H1 (cell line): ENCODE results near the gene MMP24. TPM values are rescaled to one million over a fixed set of nuclear protein-coding genes. Genes with fewer than 3 reads are reported as not detected.

Experiments used
- CTCF ChIA-PET: fragments of 300-600 bp; sonication (Branson Sonifier 250); formaldehyde crosslinking; loops from one replicate; lab custom pipeline; 2021; ENCODE audit not compliant: partially characterized antibody; lab: Charles Lee
- POLR2A ChIA-PET: fragments of 300-600 bp; sonication (Branson Sonifier 250); formaldehyde crosslinking; loops from one replicate; lab custom pipeline; 2021; ENCODE audit warnings: inconsistent platforms; ENCODE audit not compliant: partially characterized antibody; lab: Charles Lee
- DNase-seq, 2 experiments: peaks; one replicate each; pipeline versions ENCODE4 v3.0.0 to v3.0.0-alpha.2; 2010 to 2022; ENCODE audit warnings: low spot score in 2 of 2, low read depth in 1 of 2, mixed read lengths in 1 of 2
- FAIRE-seq: peaks from 2 replicates; lab custom pipeline; 2011; peaks lifted over from hg19 to GRCh38; lab: Jason Lieb, UNC
- H2AFZ ChIP-seq: 2 replicates; pipeline ENCODE4 v1.8.1; 2012; ENCODE audit warnings: low read length, inconsistent platforms
- H2AK5ac ChIP-seq: 2 replicates; pipeline ENCODE4 v1.6.1; 2013; ENCODE audit warnings: low read depth, low read length
- H2BK120ac ChIP-seq: replicated peaks from 2 replicates; pipeline ENCODE3; 2013; ENCODE audit warnings: low read depth, low read length, inconsistent platforms
- H2BK12ac ChIP-seq: 2 replicates; pipeline ENCODE4 v1.6.1; 2013; ENCODE audit warnings: low read depth, low read length
- H2BK15ac ChIP-seq: 2 replicates; pipeline ENCODE4 v1.6.1; 2013; ENCODE audit warnings: low read length
- H2BK20ac ChIP-seq: 2 replicates; pipeline ENCODE4 v1.6.1; 2013; ENCODE audit warnings: low read length
- H2BK5ac ChIP-seq: 2 replicates; pipeline ENCODE4 v1.6.1; 2013; ENCODE audit warnings: low read depth, low read length
- H3K14ac ChIP-seq: 2 replicates; pipeline ENCODE4 v1.6.1; 2013; ENCODE audit warnings: inconsistent platforms; ENCODE audit not compliant: insufficient read length
- H3K18ac ChIP-seq: 2 replicates; pipeline ENCODE4 v1.6.1; 2013; ENCODE audit warnings: low read length; ENCODE audit errors: extremely low read depth
- H3K23ac ChIP-seq: 2 replicates; pipeline ENCODE4 v1.6.1; 2013; ENCODE audit warnings: inconsistent platforms; ENCODE audit not compliant: insufficient read length
- H3K23me2 ChIP-seq: 2 replicates; pipeline ENCODE4 v1.6.1; 2013; ENCODE audit warnings: low read depth, low read length
- H3K27ac ChIP-seq: 2 replicates; pipeline ENCODE4 v1.6.1; 2011; ENCODE audit warnings: low read depth, low read length, inconsistent platforms
- H3K27me3 ChIP-seq, 4 experiments: replicated peaks in 1 of 4; 1 replicate in 1 of 4; 2 replicates in 3 of 4; pipeline versions ENCODE4 v1.6.1 to v1.8.1; 2011 to 2013; ENCODE audit warnings: low read length in 3 of 4, mild to moderate bottlenecking in 3 of 4, inconsistent platforms in 2 of 4, mixed read lengths in 2 of 4, moderate library complexity in 1 of 4; ENCODE audit not compliant: control insufficient read depth in 3 of 4, insufficient read depth in 3 of 4; ENCODE audit errors: extremely low read depth in 1 of 4
- H3K36me3 ChIP-seq, 4 experiments: 2 replicates each; pipeline versions ENCODE4 v1.6.1 to v1.8.1; 2011 to 2013; ENCODE audit warnings: mild to moderate bottlenecking in 4 of 4, low read length in 3 of 4, moderate library complexity in 2 of 4, control low read depth in 1 of 4, inconsistent platforms in 1 of 4; ENCODE audit not compliant: insufficient read depth in 4 of 4, control insufficient read depth in 2 of 4
- H3K4ac ChIP-seq: replicated peaks from 2 replicates; pipeline ENCODE3; 2013; ENCODE audit warnings: low read length, low read depth, mixed read lengths, inconsistent platforms; ENCODE audit not compliant: insufficient read length
- H3K4me1 ChIP-seq, 4 experiments: replicated peaks in 1 of 4; 1 replicate in 1 of 4; 2 replicates in 3 of 4; pipeline versions ENCODE4 v1.6.1 to v1.8.1; 2011 to 2013; ENCODE audit warnings: low read length in 3 of 4, inconsistent platforms in 2 of 4, mixed read lengths in 1 of 4; ENCODE audit not compliant: insufficient read depth in 4 of 4, control insufficient read depth in 3 of 4
- H3K4me2 ChIP-seq, 2 experiments: 2 replicates each; pipeline versions ENCODE4 v1.6.1 to v1.8.1; 2011 to 2013; ENCODE audit warnings: low read depth in 2 of 2, low read length in 2 of 2, control low read depth in 1 of 2, inconsistent platforms in 1 of 2, mild to moderate bottlenecking in 1 of 2; ENCODE audit not compliant: insufficient read depth in 1 of 2
- H3K4me3 ChIP-seq, 4 experiments: fragments of 200-600, 300-600 bp in 1 of 4; sonication (generic), shearing (Covaris generic), sonication (Bioruptor Twin) in 1 of 4; 2 replicates each; pipeline versions ENCODE4 v1.5.1 to v1.8.1; 2011 to 2016; ENCODE audit warnings: low read length in 4 of 4, low read depth in 3 of 4, control low read depth in 2 of 4, inconsistent platforms in 2 of 4, mild to moderate bottlenecking in 2 of 4, mixed read lengths in 1 of 4, moderate library complexity in 1 of 4; ENCODE audit not compliant: insufficient read depth in 2 of 4; ENCODE audit errors: extremely low read depth in 1 of 4
- H3K56ac ChIP-seq: replicated peaks from 2 replicates; pipeline ENCODE3; 2013; ENCODE audit warnings: low read depth, mild to moderate bottlenecking, mixed read lengths, low read length, inconsistent platforms; ENCODE audit not compliant: insufficient read length
- H3K79me1 ChIP-seq: 2 replicates; pipeline ENCODE4 v1.6.1; 2013; ENCODE audit warnings: low read depth, low read length, control low read depth
- H3K79me2 ChIP-seq, 2 experiments: 2 replicates each; pipeline versions ENCODE4 v1.6.1 to v1.8.1; 2012 to 2013; ENCODE audit warnings: low read length in 2 of 2, mild to moderate bottlenecking in 2 of 2, inconsistent platforms in 1 of 2; ENCODE audit not compliant: insufficient read depth in 2 of 2, control insufficient read depth in 1 of 2
- H3K9ac ChIP-seq, 4 experiments: replicated peaks in 1 of 4; 1 replicate in 1 of 4; 2 replicates in 3 of 4; pipeline versions ENCODE4 v1.6.1 to v1.8.1; 2011 to 2013; ENCODE audit warnings: low read depth in 3 of 4, low read length in 3 of 4, control low read depth in 2 of 4, mild to moderate bottlenecking in 2 of 4, moderate library complexity in 2 of 4, inconsistent platforms in 1 of 4; ENCODE audit errors: extremely low read depth in 1 of 4
- H3K9me3 ChIP-seq, 2 experiments: 2 replicates each; pipeline versions ENCODE4 v1.6.1 to v1.8.1; 2012 to 2013; ENCODE audit warnings: mild to moderate bottlenecking in 2 of 2, moderate library complexity in 2 of 2, control low read depth in 1 of 2, inconsistent platforms in 1 of 2, low read depth in 1 of 2, low read length in 1 of 2, mixed read lengths in 1 of 2; ENCODE audit not compliant: insufficient read depth in 2 of 2
- H4K20me1 ChIP-seq, 2 experiments: replicated peaks in 1 of 2; 2 replicates each; pipeline versions ENCODE3 to v1.8.1; 2011 to 2013; ENCODE audit warnings: inconsistent platforms in 2 of 2, low read length in 2 of 2, mild to moderate bottlenecking in 1 of 2; ENCODE audit not compliant: insufficient read depth in 2 of 2, control insufficient read depth in 1 of 2
- H4K5ac ChIP-seq: 2 replicates; pipeline ENCODE4 v1.6.1; 2013; ENCODE audit warnings: low read length, low read depth, mixed read lengths, inconsistent platforms; ENCODE audit not compliant: insufficient read length
- H4K8ac ChIP-seq: 2 replicates; pipeline ENCODE4 v1.8.0; 2013; ENCODE audit warnings: mild to moderate bottlenecking, moderate library complexity, low read length, inconsistent platforms; ENCODE audit not compliant: insufficient read depth; ENCODE audit errors: extremely low read depth
- H4K91ac ChIP-seq: replicated peaks from 2 replicates; pipeline ENCODE3; 2013; ENCODE audit warnings: low read length, mixed read lengths, inconsistent platforms; ENCODE audit not compliant: insufficient read length
- ASH2L ChIP-seq: fragments of 200-600, 300-600 bp; sonication (generic); IDR thresholded peaks from one replicate; pipeline ENCODE4 v1.7.1; 2017; ENCODE audit warnings: low read length
- GTF2F1 ChIP-seq: IDR thresholded peaks from 2 replicates; pipeline ENCODE4 v1.6.1; 2012; ENCODE audit warnings: low read depth, low read length, improper control_type of control experiment, borderline replicate concordance
- HDAC2 ChIP-seq, 2 experiments: fragments of 300-600 bp in 1 of 2; sonication (generic) in 1 of 2; IDR thresholded peaks; 2 replicates each; pipeline ENCODE4 v1.6.1; 2011 to 2012; ENCODE audit warnings: low read depth in 2 of 2, low read length in 2 of 2, mild to moderate bottlenecking in 2 of 2, moderate library complexity in 2 of 2, borderline replicate concordance in 1 of 2, inconsistent platforms in 1 of 2
- KDM1A ChIP-seq: fragments of 200-600, 300-600 bp; sonication (generic); IDR thresholded peaks from 2 replicates; pipeline ENCODE4 v1.7.1; 2016; ENCODE audit warnings: mild to moderate bottlenecking, low read length, borderline replicate concordance
- SIN3A ChIP-seq, 2 experiments: IDR thresholded peaks in 1 of 2; conservative IDR thresholded peaks in 1 of 2; 2 replicates each; pipeline ENCODE4 v1.6.1; 2011 to 2012; ENCODE audit warnings: low read length in 2 of 2, improper control_type of control experiment in 1 of 2, low read depth in 1 of 2, mild to moderate bottlenecking in 1 of 2
- SIRT6 ChIP-seq: IDR thresholded peaks from one replicate; pipeline ENCODE4 v1.7.1; 2012; ENCODE audit warnings: low read length, inconsistent platforms
- SP1 ChIP-seq: IDR thresholded peaks from 2 replicates; pipeline ENCODE4 v1.6.1; 2011; ENCODE audit warnings: low read depth, low read length
- SP4 ChIP-seq: IDR thresholded peaks from 2 replicates; pipeline ENCODE4 v1.6.1; 2012; ENCODE audit warnings: low read length, inconsistent platforms
- SRF ChIP-seq: IDR thresholded peaks from 2 replicates; pipeline ENCODE4 v1.6.1; 2011; ENCODE audit warnings: mild to moderate bottlenecking, low read depth, low read length, moderate library complexity
- TAF7 ChIP-seq: optimal IDR thresholded peaks from 2 replicates; pipeline ENCODE3; 2011; ENCODE audit warnings: low read depth, mild to moderate bottlenecking, inconsistent platforms, low read length, moderate library complexity, borderline replicate concordance
- TBP ChIP-seq: IDR thresholded peaks from 2 replicates; pipeline ENCODE4 v1.6.1; 2011; ENCODE audit warnings: low read depth, low read length, improper control_type of control experiment
- WGBS, 2 experiments: shearing (Covaris generic) in 1 of 2; methylation state at CpG; one replicate each; pipeline versions ENCODE4 v1.1.6 to v1.1.7; 2013 to 2015; ENCODE audit warnings: low lambda C conversion rate in 2 of 2, mixed read lengths in 2 of 2, inconsistent platforms in 1 of 2, low coverage in 1 of 2, missing lambda C conversion rate in 1 of 2; ENCODE audit not compliant: insufficient replicate concordance in 2 of 2, insufficient coverage in 1 of 2, insufficient read length in 1 of 2; ENCODE audit errors: extremely low coverage in 1 of 2, missing lambda C conversion rate in 1 of 2; 5-methylcytosine and 5-hydroxymethylcytosine counted together
- polyA plus RNA-seq, 7 experiments: library from polyadenylated mRNA; depleted of rRNA in 3 of 7; stranded (reverse) in 5 of 7; unstranded in 2 of 7; fragments of >200 nt in 5 of 7; fragments of 200-250 nt in 2 of 7; gene quantifications; 1 replicate in 5 of 7; 2 replicates in 1 of 7; 4 replicates in 1 of 7; pipeline versions ENCODE4 v1.2.1 to v1.2.3, GENCODE V29; 2011 to 2013; ENCODE audit warnings: missing spikeins in 2 of 7, mixed read lengths in 2 of 7
- total RNA-seq: library from RNA; stranded (reverse); fragmentation: NEBNext Ultra II Directional; extraction: Animal tissue kit (Norgen Biotek cat#: 25700); gene quantifications from 2 replicates; pipeline ENCODE4 v1.2.1, GENCODE V29; 2021

The MMP24 gene
- total and polyA plus RNA-seq, 2 of the 8 experiments (the other 6 are each of a cell fraction or from before 2014, with no cell fraction given) = 18.8 to 21.4 TPM

DNA sequence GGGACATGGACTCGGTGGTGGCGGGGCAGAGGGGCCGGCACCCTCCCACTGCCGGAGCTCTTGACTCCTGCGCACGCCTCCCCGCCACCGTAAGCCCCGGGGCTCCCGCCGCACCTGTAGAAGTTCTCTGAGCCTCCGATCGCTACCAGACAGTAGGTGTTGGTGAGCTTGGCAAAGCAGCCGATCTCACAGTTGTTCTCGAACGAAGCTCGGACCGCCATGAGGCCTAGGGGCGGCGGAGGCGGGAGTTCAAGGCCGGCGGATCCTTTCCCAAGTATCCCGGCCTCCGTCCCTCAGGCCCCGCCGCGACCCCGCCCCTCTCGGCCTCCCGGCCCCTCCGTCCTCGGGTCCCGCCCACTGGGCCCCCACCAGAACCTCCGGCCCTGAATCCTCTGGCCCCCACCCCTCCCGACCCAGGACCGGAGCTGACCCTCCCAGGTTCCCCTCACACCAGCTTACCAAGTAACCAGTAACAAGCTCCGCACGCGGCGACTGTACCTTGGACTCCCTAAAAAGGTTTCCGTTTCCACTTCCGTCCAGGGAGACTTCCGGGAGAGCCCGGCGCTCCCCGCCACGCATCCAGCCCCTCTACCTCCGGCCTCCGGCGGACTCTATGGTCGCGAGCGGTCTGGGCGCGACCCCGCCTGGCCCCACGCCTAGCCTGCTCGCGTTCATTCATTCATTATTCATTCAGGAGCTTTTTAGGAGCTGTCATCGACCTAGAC lies 57.9 kb downstream of the MMP24 start, which contains the start of gene EIF6:
TSS of gene EIF6 (minus strand) at position 506 of the 725 bp plus-strand sequence. CDS start at position 221, 285 bp downstream.
- 2% methylated on average over 43 of the region's 61 CpGs; no CpG with 5 or more reads in 1 of the 2 experiments for WGBS, 2 experiments
- peak within 1 kb of the TSS; percentile 92 to 94 for H3K4me2 ChIP-seq
- FAIRE-seq = no peak
- TF ChIP-seq SIRT6 (no peak), SP1 (0 out of 2 replicates have a peak, but pooled peaks have one; percentile 10), SP4 (peak; percentile 35; the same call in 1 of the 2 replicates), SIN3A (conservative IDR thresholded peaks at IDR 0.05 in 1 of 2, IDR thresholded peaks at IDR 0.05 in 1 of 2; ENCODE audit: low read depth in 1 of 2, low read length in 2 of 2) (peak; percentile 81 to 91; a peak in 3 of 4 replicates), TBP (peak; percentile 87), KDM1A (no peak), SRF (0 out of 2 replicates have a peak, but pooled peaks have one; percentile 49), TAF7 (peak; percentile 81), HDAC2 (IDR thresholded peaks at IDR 0.05; ENCODE audit: borderline replicate concordance in 1 of 2, low read depth in 2 of 2, low read length in 2 of 2) (peak in 1 of 2 experiments; percentile 59; a peak in 1 of 4 replicates), GTF2F1 (peak; percentile 59; the same call in 1 of the 2 replicates), ASH2L (peak; percentile 76)

More for the DNA sequence above, 57.9 kb downstream of the MMP24 start, which contains the start of gene EIF6:
- Histone ChIP-seq H3K79me1 (peaks cover 12% of the 10 kb centered on the region; the same call in 1 of the 2 replicates), H3K56ac (peak within 1 kb of the TSS; percentile 63), H4K5ac (peak within 1 kb of the TSS; percentile 78), H2AK5ac (peak within 1 kb of the TSS; percentile 75; the same call in 1 of the 2 replicates), H2BK5ac (peak within 1 kb of the TSS; percentile 69), H2AFZ (peak within 1 kb of the TSS; percentile 94), H2BK120ac (no peak within 1 kb of the TSS), H4K8ac (peak within 1 kb of the TSS; percentile 94), H3K27ac (peak within 1 kb of the TSS; percentile 13; the same call in 1 of the 2 replicates), H2BK15ac (peak within 1 kb of the TSS; percentile 2; the same call in 1 of the 2 replicates), H3K36me3 (peaks cover 16 to 23% (median 19%) of the 10 kb centered on the region in 4 experiments), H4K20me1 (peaks cover 7 to 12% of the 10 kb centered on the region in 2 experiments), H4K91ac (peak within 1 kb of the TSS; percentile 39), H3K14ac (no peak within 1 kb of the TSS), H2BK12ac (0 out of 2 replicates have a peak within 1 kb of the TSS, but pooled peaks have one; percentile 6), H3K23ac (no peak within 1 kb of the TSS), H3K79me2 (peaks cover 9 to 29% of the 10 kb centered on the region in 2 experiments), H2BK20ac (no peak within 1 kb of the TSS), H3K27me3 (no peaks in the 10 kb centered on the region), H3K18ac (peak within 1 kb of the TSS; percentile 64), H3K9ac (peak within 1 kb of the TSS; percentile 78 to 86 (median 81)), H3K4me1 (peaks cover 3 to 8% (median 5%) of the 10 kb centered on the region in 4 experiments; a peak in 6 of 7 replicates), H3K4ac (peak within 1 kb of the TSS; percentile 95), H3K23me2 (peaks cover 8% of the 10 kb centered on the region), H3K9me3 (no peaks in the 10 kb centered on the region), H3K4me3 (peak within 1 kb of the TSS; percentile 75 to 95 (median 92))
- DNase-seq = peak; percentile 65 to 93
- ChIA-PET CTCF (interaction anchor here (0.8 to 11.1 kb wide), 3 partner anchors 18 to 139 kb away, joined by 4 to 104 read pairs (median 4); no protein-coding TSS in a partner anchor), POLR2A (interaction anchor here (0.6 to 3.0 kb wide), 22 partner anchors 9 to 1172 kb away, joined by 3 to 16 read pairs (median 3); partner anchors contain the start of genes EDEM2, GDF5, GSS and MYH7B)
